Upper lobe of left lung (tissue), 4 donors: Measurements from ENCODE around the gene USP17L27.
"Not testable (repeated sequence)": the region's sequence is repeated elsewhere in the genome, so short reads cannot be mapped to it uniquely, and the experiment has no call there.

Source experiments
- CTCF ChIP-seq, 6 experiments: fragments of 450-650 bp in 4 of 6; fragments of 200-600 bp in 2 of 6; sonication (generic) in 2 of 6; IDR thresholded peaks; one replicate each; pipeline ENCODE4 v1.5.1; 2016 to 2019; ENCODE audit warnings: antibody characterized with exemption in 6 of 6
- EP300 ChIP-seq, 4 donors: sonication (generic); formaldehyde crosslinking; IDR thresholded peaks; one replicate each; pipeline ENCODE4 v1.5.1; 2017; ENCODE audit warnings: antibody characterized with exemption in 4 of 4, control low read depth in 2 of 4
- POLR2A ChIP-seq, 4 donors: fragments of 450-650 bp; IDR thresholded peaks; one replicate each; pipeline ENCODE4 v1.5.1; 2016 to 2017; ENCODE audit warnings: antibody characterized with exemption in 4 of 4, mild to moderate bottlenecking in 2 of 4
- POLR2AphosphoS5 ChIP-seq, 2 donors: sonication (generic); formaldehyde crosslinking; IDR thresholded peaks; one replicate each; pipeline ENCODE4 v1.5.1; 2017; ENCODE audit warnings: antibody characterized with exemption in 2 of 2

GRCh38 chr4:9381012-9381534 is 37.1 kb downstream of the USP17L27 start:
- TF ChIP-seq POLR2A, POLR2AphosphoS5, EP300 (IDR thresholded peaks at IDR 0.05): not testable (repeated sequence)
- TF ChIP-seq CTCF (IDR thresholded peaks at IDR 0.05), result peak; percentile 23 to 68 (median 53)
